SK-N-SH (cell line): ENCODE data around the gene PRR11.

ENCODE experiments used
- CTCF ChIP-seq: fragments of 200-600 bp; sonication (generic); IDR thresholded peaks from 2 replicates; pipeline ENCODE4 v1.6.1; 2017; ENCODE audit warnings: antibody characterized with exemption, mild to moderate bottlenecking, moderate library complexity
- EZH2phosphoT487 ChIP-seq: fragments of 200-600 bp; sonication (generic); IDR thresholded peaks from 2 replicates; pipeline ENCODE4 v1.6.1; 2017; ENCODE audit warnings: low read depth, mixed run types, mild to moderate bottlenecking, antibody characterized with exemption, moderate library complexity, borderline replicate concordance
- FOXM1 ChIP-seq: IDR thresholded peaks from 2 replicates; pipeline ENCODE4 v1.4.0; 2012; ENCODE audit warnings: low read depth, mild to moderate bottlenecking
- NFIC ChIP-seq: IDR thresholded peaks from 2 replicates; pipeline ENCODE4 v1.4.0; 2012; ENCODE audit warnings: borderline replicate concordance
- RCOR1 ChIP-seq: fragments of 150-350 bp; IDR thresholded peaks from 2 replicates; pipeline ENCODE4 v1.6.1; 2017; ENCODE audit warnings: antibody characterized with exemption, low read length
- TAF1 ChIP-seq: IDR thresholded peaks from 2 replicates; pipeline ENCODE4 v1.6.1; 2012; ENCODE audit warnings: low read depth, mild to moderate bottlenecking, low read length, moderate library complexity, borderline replicate concordance

- TF ChIP-seq TAF1, result no peak
- no peak for TF ChIP-seq CTCF
- no peak for TF ChIP-seq RCOR1
- no peak for TF ChIP-seq FOXM1
- TF ChIP-seq NFIC, result no peak
- TF ChIP-seq EZH2phosphoT487, result no peak
These were observed 79.1 kb downstream of the PRR11 start for GRCh38 chr17:59234631-59235030.
